Endothelial cell of hepatic sinusoid (primary cell): ENCODE measurements around the gene SORCS2.

Experiments
- in situ Hi-C: cut with HindIII; loops from 2 replicates; pipeline ENCODE4 v1.10.0; 2017; ENCODE audit warnings: low sequenced_read_pairs

SORCS2 gene

GRCh38 chr4:7281691-7282665 lies 89.6 kb downstream of the SORCS2 start:
- in situ Hi-C loops = no loop called here

GRCh38 chr4:7282786-7283440 lies 90.6 kb downstream of the SORCS2 start:
- in situ Hi-C loops = no loop called here

- in situ Hi-C loops = no loop called here
Observed at GRCh38 chr4:7285244-7286094, 93.1 kb downstream of the SORCS2 start.

- in situ Hi-C loops = no loop called here
Observed at GRCh38 chr4:7286170-7286569, 93.8 kb downstream of the SORCS2 start.

GRCh38 chr4:7286798-7287197 lies 94.5 kb downstream of the SORCS2 start:
- in situ Hi-C loops = no loop called here

- in situ Hi-C loops = no loop called here
Observed at GRCh38 chr4:7287274-7287917, 95.1 kb downstream of the SORCS2 start.

GRCh38 chr4:7287918-7288280 lies 95.6 kb downstream of the SORCS2 start:
- in situ Hi-C loops = no loop called here

- in situ Hi-C loops = no loop called here
Observed at GRCh38 chr4:7288751-7289523, 96.6 kb downstream of the SORCS2 start.

GRCh38 chr4:7289589-7289988 lies 97.3 kb downstream of the SORCS2 start:
- in situ Hi-C loops = no loop called here

- in situ Hi-C loops = no loop called here
Observed at GRCh38 chr4:7291372-7292114, 99.2 kb downstream of the SORCS2 start.

GRCh38 chr4:7293703-7294102 lies 101.4 kb downstream of the SORCS2 start:
- in situ Hi-C loops = no loop called here

GRCh38 chr4:7294176-7294756 lies 101.9 kb downstream of the SORCS2 start:
- in situ Hi-C loops = no loop called here

GRCh38 chr4:7295197-7295910 lies 103.0 kb downstream of the SORCS2 start:
- in situ Hi-C loops = no loop called here

GRCh38 chr4:7295911-7296660 lies 103.7 kb downstream of the SORCS2 start:
- in situ Hi-C loops = no loop called here

GRCh38 chr4:7296661-7297335 lies 104.5 kb downstream of the SORCS2 start:
- in situ Hi-C loops = no loop called here

- in situ Hi-C loops = no loop called here
Observed at GRCh38 chr4:7297374-7297773, 105.0 kb downstream of the SORCS2 start.

- in situ Hi-C loops = no loop called here
Observed at GRCh38 chr4:7297881-7298280, 105.5 kb downstream of the SORCS2 start.
